ENCODE measurements around the gene ADM2. TPM values are rescaled to one million over a fixed set of nuclear protein-coding genes. Genes with fewer than 3 reads are reported as not detected.

ADM2 gene
- total and polyA plus RNA-seq, 4 donors = 0.74 to 5.7 (median 2.7) TPM

GRCh38 chr22:50446708-50447575, 34.4 kb upstream of the ADM2 start:
- DNase-seq (no peak), ATAC-seq (ENCODE audit: insufficient read depth, low FRiP score) (no peak)
- H3K27me3 ChIP-seq (ENCODE audit: control insufficient read depth in 3 of 3, insufficient read depth in 3 of 3, low read length in 2 of 3) = no peaks in the 10 kb centered on the region
- TF ChIP-seq, protein P1, sequence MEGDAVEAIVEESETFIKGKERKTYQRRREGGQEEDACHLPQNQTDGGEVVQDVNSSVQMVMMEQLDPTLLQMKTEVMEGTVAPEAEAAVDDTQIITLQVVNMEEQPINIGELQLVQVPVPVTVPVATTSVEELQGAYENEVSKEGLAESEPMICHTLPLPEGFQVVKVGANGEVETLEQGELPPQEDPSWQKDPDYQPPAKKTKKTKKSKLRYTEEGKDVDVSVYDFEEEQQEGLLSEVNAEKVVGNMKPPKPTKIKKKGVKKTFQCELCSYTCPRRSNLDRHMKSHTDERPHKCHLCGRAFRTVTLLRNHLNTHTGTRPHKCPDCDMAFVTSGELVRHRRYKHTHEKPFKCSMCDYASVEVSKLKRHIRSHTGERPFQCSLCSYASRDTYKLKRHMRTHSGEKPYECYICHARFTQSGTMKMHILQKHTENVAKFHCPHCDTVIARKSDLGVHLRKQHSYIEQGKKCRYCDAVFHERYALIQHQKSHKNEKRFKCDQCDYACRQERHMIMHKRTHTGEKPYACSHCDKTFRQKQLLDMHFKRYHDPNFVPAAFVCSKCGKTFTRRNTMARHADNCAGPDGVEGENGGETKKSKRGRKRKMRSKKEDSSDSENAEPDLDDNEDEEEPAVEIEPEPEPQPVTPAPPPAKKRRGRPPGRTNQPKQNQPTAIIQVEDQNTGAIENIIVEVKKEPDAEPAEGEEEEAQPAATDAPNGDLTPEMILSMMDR (IDR thresholded peaks at IDR 0.05; ENCODE audit: control extremely low read depth, extremely low read depth) = no peak
- no peak overlapping the region for H3K4me3 ChIP-seq
- H3K4me1 ChIP-seq (ENCODE audit: control insufficient read depth in 5 of 5, insufficient read depth in 5 of 5, low read length in 5 of 5) = peaks cover 0 to 17% (median 3%) of the 10 kb centered on the region in 5 donors
- peaks cover 4 to 51% (median 14%) of the 10 kb centered on the region in 4 donors for H3K36me3 ChIP-seq (ENCODE audit: control insufficient read depth in 4 of 4, insufficient read depth in 4 of 4, low read length in 4 of 4)
- 87 to 89% methylated on average over 54 of the region's 54 CpGs for WGBS, 2 donors
- H3K9me3 ChIP-seq (ENCODE audit: control insufficient read depth in 4 of 4, insufficient read depth in 3 of 4, low read length in 3 of 4) = no peaks in the 10 kb centered on the region
- no peak overlapping the region for H3K27ac ChIP-seq (ENCODE audit: low read depth in 1 of 2, low read length in 1 of 2)
- no peak overlapping the region for H3K9ac ChIP-seq (ENCODE audit: insufficient read depth in 1 of 2, low read length in 2 of 2)

DNA sequence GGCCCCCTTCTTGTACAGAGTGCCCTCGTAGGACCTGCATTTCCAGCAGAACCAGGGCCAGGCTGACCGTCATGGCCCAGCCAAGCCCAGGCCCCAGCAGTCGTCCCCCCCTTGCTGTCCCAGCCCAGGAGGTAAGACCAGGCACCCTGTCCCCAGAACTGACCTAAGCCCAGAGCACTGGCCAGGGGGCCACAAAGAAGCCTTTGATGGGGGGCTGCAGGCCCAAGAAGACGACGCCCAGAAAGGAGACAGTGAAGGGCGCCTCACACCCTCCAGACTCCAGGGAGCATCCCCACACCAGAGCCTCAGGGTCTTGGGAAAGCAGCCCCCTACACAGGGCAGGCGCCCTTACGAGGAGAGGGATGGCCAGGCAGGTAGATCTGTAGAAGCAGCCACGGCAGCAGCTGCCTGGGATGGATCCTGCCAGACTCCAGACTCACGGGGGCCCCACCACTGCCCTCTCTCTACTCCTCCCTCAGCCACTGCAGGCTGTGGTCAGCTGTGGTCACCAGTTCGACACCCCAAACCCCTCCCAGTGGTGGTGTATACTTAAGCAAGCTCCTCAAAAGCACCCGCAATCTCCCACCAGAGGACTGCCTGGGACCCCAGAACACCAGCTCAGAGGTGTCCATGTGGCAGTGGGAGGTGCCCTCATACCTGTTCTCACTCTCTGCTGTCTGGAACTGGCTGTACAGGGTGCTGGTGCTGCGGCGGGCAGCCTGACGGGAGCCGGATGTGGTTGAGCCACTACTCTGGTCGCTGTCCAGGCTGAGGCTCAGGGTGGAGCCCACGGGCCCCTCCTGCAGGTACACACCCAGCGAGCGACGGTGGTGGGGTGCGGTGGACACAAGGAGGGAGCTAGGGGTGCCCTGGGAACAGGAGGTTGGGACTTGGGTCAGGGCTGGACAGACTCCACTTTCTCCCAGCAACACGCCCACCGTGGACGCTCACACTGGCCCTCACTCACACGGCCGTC, 33.5 kb upstream of the ADM2 start:
- H3K4me1 ChIP-seq (ENCODE audit: control insufficient read depth in 5 of 5, insufficient read depth in 5 of 5, low read length in 5 of 5) = peaks cover 0 to 17% (median 3%) of the 10 kb centered on the region in 5 donors
- DNase-seq = no peak
- H3K27me3 ChIP-seq (ENCODE audit: control insufficient read depth in 3 of 3, insufficient read depth in 3 of 3, low read length in 2 of 3) = no peaks in the 10 kb centered on the region
- no peak overlapping the region for H3K27ac ChIP-seq (ENCODE audit: low read depth in 1 of 2, low read length in 1 of 2)
- ATAC-seq (ENCODE audit: insufficient read depth, low FRiP score) = no peak
- H3K9ac ChIP-seq (ENCODE audit: insufficient read depth in 1 of 2, low read length in 2 of 2) = no peak overlapping the region
- H3K36me3 ChIP-seq (ENCODE audit: control insufficient read depth in 4 of 4, insufficient read depth in 4 of 4, low read length in 4 of 4) = peaks cover 8 to 48% (median 12%) of the 10 kb centered on the region in 4 donors
- no peaks in the 10 kb centered on the region for H3K9me3 ChIP-seq (ENCODE audit: control insufficient read depth in 4 of 4, insufficient read depth in 3 of 4, low read length in 3 of 4)
- 89 to 91% methylated on average over 27 of the region's 27 CpGs for WGBS, 2 donors
- no peak overlapping the region for H3K4me3 ChIP-seq
- TF ChIP-seq, protein P1 (IDR thresholded peaks at IDR 0.05; ENCODE audit: control extremely low read depth, extremely low read depth) = no peak

- DNase-seq (no peak), ATAC-seq (ENCODE audit: insufficient read depth, low FRiP score) (no peak)
- no peak overlapping the region for H3K4me3 ChIP-seq
- no peaks in the 10 kb centered on the region for H3K27me3 ChIP-seq (ENCODE audit: control insufficient read depth in 3 of 3, insufficient read depth in 3 of 3, low read length in 2 of 3)
- H3K9ac ChIP-seq (ENCODE audit: insufficient read depth in 1 of 2, low read length in 2 of 2) = no peak overlapping the region
- no peak overlapping the region for H3K27ac ChIP-seq (ENCODE audit: low read depth in 1 of 2, low read length in 1 of 2)
- TF ChIP-seq, protein P1 (IDR thresholded peaks at IDR 0.05; ENCODE audit: control extremely low read depth, extremely low read depth) = no peak
- 87 to 91% methylated on average over 5 of the region's 5 CpGs for WGBS, 2 donors
- H3K9me3 ChIP-seq (ENCODE audit: control insufficient read depth in 4 of 4, insufficient read depth in 3 of 4, low read length in 3 of 4) = peaks cover 0 to 2% (median 0%) of the 10 kb centered on the region in 4 donors
- peaks cover 0 to 4% (median 0%) of the 10 kb centered on the region in 5 donors for H3K4me1 ChIP-seq (ENCODE audit: control insufficient read depth in 5 of 5, insufficient read depth in 5 of 5, low read length in 5 of 5)
- peaks cover 9 to 56% (median 25%) of the 10 kb centered on the region in 4 donors for H3K36me3 ChIP-seq (ENCODE audit: control insufficient read depth in 4 of 4, insufficient read depth in 4 of 4, low read length in 4 of 4)
Measured at GRCh38 chr22:50452649-50453048, 28.7 kb upstream of the ADM2 start.
